ENCODE results near the gene MDH2.
"Not testable (repeated sequence)": the region's sequence is repeated elsewhere in the genome, so short reads cannot be mapped to it uniquely, and the experiment has no call there.

MDH2 gene

GRCh38 chr7:76114742-76115141 lies 66.8 kb downstream of the MDH2 start:
- DNase-seq = not testable (repeated sequence)
